IMR-90 (cell line): ENCODE results near the gene REXO5. TPM values are rescaled to one million over a fixed set of nuclear protein-coding genes. Genes with fewer than 3 reads are reported as not detected.

Experiments
- ATAC-seq: fragments of 200-7000 bp; cut with Tn5 transposase; 2 replicates; pipeline ENCODE4 v1.9.1; 2020; ENCODE audit warnings: low read depth, mild to moderate bottlenecking, moderate library complexity
- BruUV-seq: library from RNA; stranded (reverse); fragments of 400-500 nt; replicated peaks from 2 replicates; lab custom pipeline; 2021; lab: Mats Ljungman, UMichigan
- CTCF ChIA-PET: fragments of 300-600 bp; formaldehyde crosslinking; extraction: SDS; loops from one replicate; lab custom pipeline; 2021; ENCODE audit warnings: antibody characterized with exemption; lab: Yijun Ruan, JAX
- POLR2A ChIA-PET: fragments of 300-600 bp; sonication (Branson Sonifier 250); formaldehyde crosslinking; loops from one replicate; lab custom pipeline; 2022; ENCODE audit warnings: antibody characterized with exemption; ENCODE audit not compliant: unreplicated experiment; lab: Charles Lee
- DNase-seq: peaks from one replicate; pipeline ENCODE4 v3.0.0; 2013
- H2AFZ ChIP-seq: replicated peaks from 2 replicates; pipeline ENCODE3; 2013; ENCODE audit warnings: low read length, mild to moderate bottlenecking; ENCODE audit not compliant: poor library complexity
- H2AK5ac ChIP-seq: 2 replicates; pipeline ENCODE4 v1.6.1; 2013; ENCODE audit warnings: low read depth, low read length, inconsistent platforms
- H2AK9ac ChIP-seq: replicated peaks from 2 replicates; pipeline ENCODE3; 2013; ENCODE audit warnings: mild to moderate bottlenecking, low read depth, low read length, moderate library complexity; ENCODE audit not compliant: poor library complexity
- H2BK120ac ChIP-seq: 2 replicates; pipeline ENCODE4 v1.6.1; 2013; ENCODE audit warnings: low read depth, low read length, inconsistent platforms
- H2BK15ac ChIP-seq: 3 replicates; pipeline ENCODE4 v1.6.1; 2013; ENCODE audit warnings: low read depth, low read length, inconsistent platforms
- H2BK20ac ChIP-seq: 2 replicates; pipeline ENCODE4 v1.6.1; 2013; ENCODE audit warnings: low read depth, mild to moderate bottlenecking, inconsistent platforms, low read length, moderate library complexity
- H2BK5ac ChIP-seq: 2 replicates; pipeline ENCODE4 v1.6.1; 2013; ENCODE audit warnings: mild to moderate bottlenecking, low read depth, low read length, inconsistent platforms; ENCODE audit not compliant: poor library complexity, severe bottlenecking
- H3K14ac ChIP-seq: replicated peaks from 2 replicates; pipeline ENCODE4 v1.6.1; 2013; ENCODE audit warnings: low read depth, low read length, inconsistent platforms
- H3K18ac ChIP-seq: 2 replicates; pipeline ENCODE4 v1.6.1; 2013; ENCODE audit warnings: low read depth, low read length, control low read depth
- H3K23ac ChIP-seq: 2 replicates; pipeline ENCODE4 v1.6.1; 2013; ENCODE audit warnings: low read depth, low read length, inconsistent platforms
- H3K27ac ChIP-seq: 2 replicates; pipeline ENCODE4 v1.5.1; 2013; ENCODE audit warnings: mild to moderate bottlenecking, control low read depth, low read length; ENCODE audit not compliant: insufficient read depth
- H3K27me3 ChIP-seq: 2 replicates; pipeline ENCODE4 v1.6.1; 2013; ENCODE audit warnings: low read length; ENCODE audit not compliant: control insufficient read depth, insufficient read depth
- H3K36me3 ChIP-seq: 2 replicates; pipeline ENCODE4 v1.6.1; 2013; ENCODE audit warnings: low read length, mixed read lengths; ENCODE audit not compliant: control insufficient read depth, insufficient read depth
- H3K4ac ChIP-seq: 2 replicates; pipeline ENCODE4 v1.6.1; 2013; ENCODE audit warnings: low read depth, low read length, inconsistent platforms
- H3K4me1 ChIP-seq: 2 replicates; pipeline ENCODE4 v1.6.1; 2013; ENCODE audit warnings: low read length, mixed read lengths; ENCODE audit not compliant: control insufficient read depth, insufficient read depth
- H3K4me2 ChIP-seq: 2 replicates; pipeline ENCODE4 v1.6.1; 2013; ENCODE audit warnings: low read depth, mild to moderate bottlenecking, control low read depth, low read length, moderate library complexity
- H3K4me3 ChIP-seq: 2 replicates; pipeline ENCODE4 v1.5.1; 2013; ENCODE audit warnings: low read depth, mild to moderate bottlenecking, control low read depth, low read length, moderate library complexity; ENCODE audit not compliant: insufficient read depth
- H3K56ac ChIP-seq: 2 replicates; pipeline ENCODE4 v1.6.1; 2013; ENCODE audit warnings: low read length, inconsistent platforms; ENCODE audit not compliant: insufficient read depth; ENCODE audit errors: extremely low read depth
- H3K79me1 ChIP-seq, 2 experiments: 2 replicates each; pipeline ENCODE4 v1.6.1; 2013; ENCODE audit warnings: low read length in 2 of 2, inconsistent platforms in 1 of 2, low read depth in 1 of 2
- H3K9ac ChIP-seq: 2 replicates; pipeline ENCODE4 v1.6.1; 2013; ENCODE audit warnings: low read depth, low read length, control low read depth
- H3K9me1 ChIP-seq: 2 replicates; pipeline ENCODE4 v1.6.1; 2013; ENCODE audit warnings: low read length, inconsistent platforms; ENCODE audit not compliant: insufficient read depth
- H3K9me3 ChIP-seq: 2 replicates; pipeline ENCODE4 v1.6.1; 2013; ENCODE audit warnings: low read length; ENCODE audit not compliant: control insufficient read depth, insufficient read depth
- H4K20me1 ChIP-seq: 2 replicates; pipeline ENCODE4 v1.6.1; 2013; ENCODE audit warnings: low read length, inconsistent platforms; ENCODE audit not compliant: insufficient read depth
- H4K5ac ChIP-seq: 2 replicates; pipeline ENCODE4 v1.6.1; 2013; ENCODE audit warnings: mild to moderate bottlenecking, low read depth, low read length, control low read depth
- H4K8ac ChIP-seq, 2 experiments: 2 replicates each; pipeline ENCODE4 v1.6.1; 2013; ENCODE audit warnings: low read depth in 2 of 2, low read length in 2 of 2, control low read depth in 1 of 2, inconsistent platforms in 1 of 2
- H4K91ac ChIP-seq: 2 replicates; pipeline ENCODE4 v1.6.1; 2013; ENCODE audit warnings: low read depth, low read length, inconsistent platforms; ENCODE audit not compliant: insufficient read depth
- BHLHE40 ChIP-seq: fragments of 150-350 bp; IDR thresholded peaks from 2 replicates; pipeline ENCODE4 v1.6.1; 2016; ENCODE audit warnings: mild to moderate bottlenecking, low read depth, low read length
- CEBPB ChIP-seq: IDR thresholded peaks from 2 replicates; pipeline ENCODE4 v1.6.1; 2012; ENCODE audit warnings: low read depth, low read length, improper control_type of control experiment
- CHD1 ChIP-seq: IDR thresholded peaks from 2 replicates; pipeline ENCODE4 v1.6.1; 2012; ENCODE audit warnings: low read depth, low read length, improper control_type of control experiment
- FOS ChIP-seq: fragments of 150-350 bp; IDR thresholded peaks from 2 replicates; pipeline ENCODE4 v1.6.1; 2016; ENCODE audit warnings: low read depth, low read length
- MAFK ChIP-seq: IDR thresholded peaks from 2 replicates; pipeline ENCODE4 v1.6.1; 2012; ENCODE audit warnings: low read depth, low read length, improper control_type of control experiment
- MAZ ChIP-seq: IDR thresholded peaks from 2 replicates; pipeline ENCODE4 v1.6.1; 2012; ENCODE audit warnings: low read depth, mild to moderate bottlenecking, low read length, improper control_type of control experiment, moderate library complexity, borderline replicate concordance
- MXI1 ChIP-seq: IDR thresholded peaks from 2 replicates; pipeline ENCODE4 v1.6.1; 2012; ENCODE audit warnings: low read depth, mild to moderate bottlenecking, low read length, moderate library complexity, borderline replicate concordance
- NFE2L2 ChIP-seq: fragments of 150-350 bp; IDR thresholded peaks from 2 replicates; pipeline ENCODE4 v1.6.1; 2016; ENCODE audit warnings: low read depth, mild to moderate bottlenecking, low read length
- POLR2A ChIP-seq: IDR thresholded peaks from 2 replicates; pipeline ENCODE4 v1.6.1; 2012; ENCODE audit warnings: mild to moderate bottlenecking, low read depth, low read length
- RAD21 ChIP-seq: IDR thresholded peaks from 2 replicates; pipeline ENCODE4 v1.6.1; 2012; ENCODE audit warnings: low read length, improper control_type of control experiment
- RCOR1 ChIP-seq: IDR thresholded peaks from 2 replicates; pipeline ENCODE4 v1.6.1; 2012; ENCODE audit warnings: mild to moderate bottlenecking, low read length, improper control_type of control experiment; ENCODE audit not compliant: insufficient replicate concordance
- RFX5 ChIP-seq: IDR thresholded peaks from 2 replicates; pipeline ENCODE4 v1.8.0; 2012; ENCODE audit warnings: low read depth, mild to moderate bottlenecking, low read length, moderate library complexity
- SMC3 ChIP-seq: fragments of 150-350 bp; IDR thresholded peaks from 2 replicates; pipeline ENCODE4 v1.6.1; 2016; ENCODE audit warnings: low read depth, mild to moderate bottlenecking, antibody characterized with exemption, low read length, moderate library complexity
- WGBS, 2 experiments: methylation state at CpG; one replicate each; pipeline versions ENCODE4 v1.1.5 to v1.1.7; 2013; ENCODE audit warnings: missing lambda C conversion rate in 2 of 2; ENCODE audit not compliant: insufficient read length in 1 of 2; ENCODE audit errors: extremely low coverage in 2 of 2; 5-methylcytosine and 5-hydroxymethylcytosine counted together
- dilution Hi-C: fragments of 300-500 bp; cut with HindIII; formaldehyde crosslinking; loops from one replicate; pipeline ENCODE4 v1.14.3; 2018; ENCODE audit warnings: low sequenced_read_pairs; ENCODE audit not compliant: unreplicated experiment
- in situ Hi-C: fragments of 300-500 bp; cut with MboI; formaldehyde crosslinking; loops from 3 replicates; pipeline ENCODE4 v1.14.3; 2019; ENCODE audit warnings: low sequenced_read_pairs, inconsistent platforms, mixed read lengths
- intact Hi-C: fragments of 100-400 bp; cut with micrococcal nuclease; formaldehyde crosslinking; loops from 2 replicates; pipeline ENCODE4 v1.10.0; 2022
- polyA plus RNA-seq, 3 experiments: library from polyadenylated mRNA; depleted of rRNA; stranded (reverse); fragments of >200 nt; gene quantifications; 2 replicates each; pipeline ENCODE4 v1.2.3, GENCODE V29; 2012; ENCODE audit warnings: low replicate concordance in 1 of 3
- total RNA-seq: library from RNA; depleted of rRNA; stranded (reverse); fragments of >200 nt; gene quantifications from 2 replicates; pipeline ENCODE4 v1.2.3, GENCODE V29; 2012
- TF ChIP-seq, protein P1 (sequence below): fragments of 150-350 bp; IDR thresholded peaks from 2 replicates; pipeline ENCODE4 v1.6.1; 2016; ENCODE audit warnings: low read depth, mild to moderate bottlenecking, low read length, moderate library complexity, borderline replicate concordance
- TF ChIP-seq, protein P2 (sequence below): fragments of 150-350 bp; IDR thresholded peaks from 2 replicates; pipeline ENCODE4 v1.6.1; 2017; ENCODE audit warnings: mild to moderate bottlenecking, antibody characterized with exemption, low read length, low read depth
- TF ChIP-seq, protein P3 (sequence below): conservative IDR thresholded peaks from 2 replicates; pipeline ENCODE4 v1.5.1; 2012; ENCODE audit warnings: mild to moderate bottlenecking, low read depth, low read length, improper control_type of control experiment

The REXO5 gene
- total and polyA plus RNA-seq, 2 of the 4 experiments (the other 2 are of a cell fraction) = 3.7 to 7.0 TPM

DNA sequence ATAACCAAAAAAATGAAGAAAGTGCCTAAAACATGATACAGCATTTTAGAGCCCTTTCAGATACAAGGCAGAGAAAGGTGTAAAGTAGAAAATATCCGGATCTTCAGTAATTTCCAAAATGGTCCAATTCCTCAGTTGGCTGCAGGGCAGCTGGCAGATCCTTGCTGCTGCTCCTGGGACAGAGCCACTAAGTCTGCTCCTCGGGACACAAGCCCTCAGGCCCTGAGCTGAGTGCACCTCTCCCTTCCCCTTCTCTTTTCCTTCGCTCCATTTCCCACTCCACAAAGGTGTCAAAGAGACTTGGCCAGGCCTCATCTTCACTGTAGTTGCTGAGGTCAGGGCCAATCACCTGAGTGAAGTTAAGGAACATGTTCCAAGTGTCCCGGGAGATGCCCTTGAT, 53.4 kb downstream of the REXO5 start:
- Histone ChIP-seq H3K9me1 (peaks cover 17% of the 10 kb centered on the region), H4K5ac (no peak overlapping the region), H3K27me3 (no peaks in the 10 kb centered on the region), H3K9me3 (no peaks in the 10 kb centered on the region), H3K56ac (no peak overlapping the region), H2BK20ac (no peak overlapping the region), H3K9ac (no peak overlapping the region), H3K14ac (no peak overlapping the region), H4K91ac (no peak overlapping the region), H2AFZ (no peak overlapping the region), H3K23ac (no peak overlapping the region), H2AK9ac (no peak overlapping the region), H4K20me1 (no peaks in the 10 kb centered on the region), H3K4me3 (no peak overlapping the region), H3K18ac (no peak overlapping the region), H3K4me1 (no peaks in the 10 kb centered on the region; the same call in 1 of the 2 replicates), H3K4ac (no peak overlapping the region), H3K27ac (no peak overlapping the region), H3K36me3 (peaks cover 36% of the 10 kb centered on the region), H4K8ac (no peak overlapping the region), H2BK15ac (no peak overlapping the region), H2AK5ac (no peak overlapping the region), H3K79me1 (peaks cover 28 to 74% of the 10 kb centered on the region in 2 experiments), H3K4me2 (no peak overlapping the region), H2BK5ac (no peak overlapping the region), H2BK120ac (no peak overlapping the region)
- TF ChIP-seq CHD1 (no peak), RCOR1 (no peak), FOS (no peak), POLR2A (no peak), RFX5 (no peak), MAFK (no peak), NFE2L2 (no peak), MAZ (no peak), MXI1 (no peak), BHLHE40 (no peak), CEBPB (no peak), SMC3 (no peak), RAD21 (no peak)
- TF ChIP-seq, protein P1, sequence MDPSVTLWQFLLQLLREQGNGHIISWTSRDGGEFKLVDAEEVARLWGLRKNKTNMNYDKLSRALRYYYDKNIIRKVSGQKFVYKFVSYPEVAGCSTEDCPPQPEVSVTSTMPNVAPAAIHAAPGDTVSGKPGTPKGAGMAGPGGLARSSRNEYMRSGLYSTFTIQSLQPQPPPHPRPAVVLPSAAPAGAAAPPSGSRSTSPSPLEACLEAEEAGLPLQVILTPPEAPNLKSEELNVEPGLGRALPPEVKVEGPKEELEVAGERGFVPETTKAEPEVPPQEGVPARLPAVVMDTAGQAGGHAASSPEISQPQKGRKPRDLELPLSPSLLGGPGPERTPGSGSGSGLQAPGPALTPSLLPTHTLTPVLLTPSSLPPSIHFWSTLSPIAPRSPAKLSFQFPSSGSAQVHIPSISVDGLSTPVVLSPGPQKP = no peak
- TF ChIP-seq, protein P2, sequence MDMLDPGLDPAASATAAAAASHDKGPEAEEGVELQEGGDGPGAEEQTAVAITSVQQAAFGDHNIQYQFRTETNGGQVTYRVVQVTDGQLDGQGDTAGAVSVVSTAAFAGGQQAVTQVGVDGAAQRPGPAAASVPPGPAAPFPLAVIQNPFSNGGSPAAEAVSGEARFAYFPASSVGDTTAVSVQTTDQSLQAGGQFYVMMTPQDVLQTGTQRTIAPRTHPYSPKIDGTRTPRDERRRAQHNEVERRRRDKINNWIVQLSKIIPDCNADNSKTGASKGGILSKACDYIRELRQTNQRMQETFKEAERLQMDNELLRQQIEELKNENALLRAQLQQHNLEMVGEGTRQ = no peak
- TF ChIP-seq, protein P3, sequence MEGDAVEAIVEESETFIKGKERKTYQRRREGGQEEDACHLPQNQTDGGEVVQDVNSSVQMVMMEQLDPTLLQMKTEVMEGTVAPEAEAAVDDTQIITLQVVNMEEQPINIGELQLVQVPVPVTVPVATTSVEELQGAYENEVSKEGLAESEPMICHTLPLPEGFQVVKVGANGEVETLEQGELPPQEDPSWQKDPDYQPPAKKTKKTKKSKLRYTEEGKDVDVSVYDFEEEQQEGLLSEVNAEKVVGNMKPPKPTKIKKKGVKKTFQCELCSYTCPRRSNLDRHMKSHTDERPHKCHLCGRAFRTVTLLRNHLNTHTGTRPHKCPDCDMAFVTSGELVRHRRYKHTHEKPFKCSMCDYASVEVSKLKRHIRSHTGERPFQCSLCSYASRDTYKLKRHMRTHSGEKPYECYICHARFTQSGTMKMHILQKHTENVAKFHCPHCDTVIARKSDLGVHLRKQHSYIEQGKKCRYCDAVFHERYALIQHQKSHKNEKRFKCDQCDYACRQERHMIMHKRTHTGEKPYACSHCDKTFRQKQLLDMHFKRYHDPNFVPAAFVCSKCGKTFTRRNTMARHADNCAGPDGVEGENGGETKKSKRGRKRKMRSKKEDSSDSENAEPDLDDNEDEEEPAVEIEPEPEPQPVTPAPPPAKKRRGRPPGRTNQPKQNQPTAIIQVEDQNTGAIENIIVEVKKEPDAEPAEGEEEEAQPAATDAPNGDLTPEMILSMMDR = no peak
- DNase-seq = no peak
- in situ Hi-C loops = no loop called here
- BruUV-seq = no TSS peak
- dilution Hi-C loops = no loop called here
- WGBS, 2 experiments = 80% methylated on average over 1 of the region's 4 CpGs; no CpG with 5 or more reads in 1 of the 2 experiments
- ChIA-PET POLR2A (no interaction called here), CTCF (no interaction called here)
- no peak for ATAC-seq
- intact Hi-C loops = loop anchor here (2.0 kb wide), 1 partner anchor 35 kb away; no protein-coding TSS in a partner anchor
